Measurements from ENCODE around the gene PCGF1. TPM values are rescaled to one million over a fixed set of nuclear protein-coding genes. Genes with fewer than 3 reads are reported as not detected.
"Not testable (repeated sequence)": the region's sequence is repeated elsewhere in the genome, so short reads cannot be mapped to it uniquely, and the experiment has no call there.

The PCGF1 gene
- total and polyA plus RNA-seq, 2 experiments from 2014 or later: 24.1 to 24.8 TPM

DNA sequence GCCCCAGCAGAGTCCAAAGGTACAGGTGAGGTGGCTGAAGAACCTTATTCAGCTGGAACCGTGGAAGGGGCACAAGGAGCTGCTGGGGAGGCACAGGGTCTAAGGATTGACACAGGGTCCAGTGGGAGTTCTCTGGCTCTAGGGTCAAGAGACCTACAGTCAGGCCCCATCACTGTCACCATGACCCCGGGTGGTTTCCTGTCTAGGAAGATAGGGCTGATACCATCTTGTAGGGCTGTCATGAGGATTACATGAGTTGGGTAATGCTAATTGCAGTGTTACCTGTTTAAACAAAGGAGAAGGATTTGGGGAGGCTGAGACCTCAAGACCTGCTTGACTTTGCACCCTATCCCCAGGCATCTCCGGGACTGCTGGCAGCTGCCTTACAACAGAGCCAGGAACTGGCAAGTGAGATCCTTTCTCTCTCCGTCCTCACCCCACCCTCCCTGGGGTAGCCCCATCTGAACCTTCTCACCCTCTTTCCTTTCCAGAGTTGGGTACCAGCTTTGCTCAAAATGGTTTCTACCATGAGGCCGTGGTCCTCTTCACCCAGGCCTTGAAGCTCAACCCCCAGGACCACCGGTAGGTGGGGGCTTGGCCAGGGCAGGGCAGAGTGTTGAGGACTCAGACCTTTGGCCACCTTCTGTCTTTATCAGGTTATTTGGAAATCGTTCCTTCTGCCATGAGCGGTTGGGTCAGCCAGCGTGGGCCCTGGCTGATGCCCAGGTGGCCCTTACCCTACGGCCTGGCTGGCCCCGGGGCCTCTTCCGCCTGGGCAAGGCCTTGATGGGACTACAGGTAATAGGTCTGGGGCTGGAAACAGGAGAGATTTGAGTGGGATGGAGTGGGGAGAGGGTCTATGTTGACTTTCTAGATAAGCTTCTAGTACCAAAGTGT is 15.6 kb downstream of the PCGF1 start:
- H3K4me1 ChIP-seq (ENCODE audit: insufficient read depth): peaks cover 18% of the 10 kb centered on the region
- H2AFZ ChIP-seq: no peak overlapping the region
- H3K9me3 ChIP-seq (ENCODE audit: low read depth): no peaks in the 10 kb centered on the region
- H3K4me3 ChIP-seq: no peak overlapping the region
- in situ Hi-C loops (cut with MboI): no loop called here
- no peaks in the 10 kb centered on the region for H3K9me2 ChIP-seq (ENCODE audit: insufficient read depth)
- no peak for TF ChIP-seq EZH2 (IDR thresholded peaks at IDR 0.05; ENCODE audit: insufficient read depth, poor library complexity, severe bottlenecking)
- TF ChIP-seq EZH2phosphoT487 (IDR thresholded peaks at IDR 0.05; ENCODE audit: insufficient read depth, low read depth): no peak
- no peak overlapping the region for H3K4me2 ChIP-seq (ENCODE audit: unreplicated experiment)
- DNase-seq: no peak
- H3K36me3 ChIP-seq (ENCODE audit: low read depth): peaks cover 4% of the 10 kb centered on the region; the same call in 1 of the 2 replicates
- no peak overlapping the region for H3K9ac ChIP-seq
- H3K27ac ChIP-seq: no peak overlapping the region
- WGBS, 2 experiments (ENCODE audit: low coverage in 1 of 2, low lambda C conversion rate in 2 of 2, missing lambda C conversion rate in 2 of 2): 95 to 96% methylated on average over 12 of the region's 12 CpGs
- peaks cover 13% of the 10 kb centered on the region for H3K79me2 ChIP-seq (ENCODE audit: insufficient read depth)
- H4K20me1 ChIP-seq (ENCODE audit: insufficient read depth): no peaks in the 10 kb centered on the region
- H3K27me3 ChIP-seq (replicated peaks; ENCODE audit: insufficient read depth): no peaks in the 10 kb centered on the region
- H3F3A ChIP-seq (ENCODE audit: insufficient read depth): peaks cover 10% of the 10 kb centered on the region

GRCh38 chr2:74489906-74490305 is 17.6 kb downstream of the PCGF1 start:
- Histone ChIP-seq H3K4me3 (no peak overlapping the region), H3K27ac (no peak overlapping the region), H3K4me2 (ENCODE audit: unreplicated experiment) (no peak overlapping the region), H3F3A (ENCODE audit: insufficient read depth) (peaks cover 19% of the 10 kb centered on the region), H3K9me3 (ENCODE audit: low read depth) (no peaks in the 10 kb centered on the region), H3K4me1 (ENCODE audit: insufficient read depth) (peaks cover 18% of the 10 kb centered on the region), H3K27me3 (replicated peaks; ENCODE audit: insufficient read depth) (no peaks in the 10 kb centered on the region), H3K9ac (no peak overlapping the region), H2AFZ (no peak overlapping the region), H3K9me2 (ENCODE audit: insufficient read depth) (no peaks in the 10 kb centered on the region), H3K36me3 (ENCODE audit: low read depth) (peaks cover 4% of the 10 kb centered on the region; the same call in 1 of the 2 replicates), H4K20me1 (ENCODE audit: insufficient read depth) (no peaks in the 10 kb centered on the region), H3K79me2 (ENCODE audit: insufficient read depth) (peaks cover 33% of the 10 kb centered on the region)
- 86 to 94% methylated on average over 7 to 9 of the region's 9 CpGs for WGBS, 2 experiments (ENCODE audit: low coverage in 1 of 2, low lambda C conversion rate in 2 of 2, missing lambda C conversion rate in 2 of 2)
- TF ChIP-seq EZH2 (IDR thresholded peaks at IDR 0.05; ENCODE audit: insufficient read depth, poor library complexity, severe bottlenecking): no peak
- DNase-seq: no peak
- in situ Hi-C loops (cut with MboI): no loop called here

- Histone ChIP-seq H3K9me2 (ENCODE audit: insufficient read depth) (no peaks in the 10 kb centered on the region), H3K9me3 (ENCODE audit: low read depth) (no peaks in the 10 kb centered on the region), H3K4me2 (ENCODE audit: unreplicated experiment) (peak overlapping the region; percentile 55), H3K79me2 (ENCODE audit: insufficient read depth) (peaks cover 44% of the 10 kb centered on the region), H3K27ac (peak overlapping the region; percentile 48), H3F3A (ENCODE audit: insufficient read depth) (peaks cover 19% of the 10 kb centered on the region), H3K27me3 (replicated peaks; ENCODE audit: insufficient read depth) (no peaks in the 10 kb centered on the region), H2AFZ (no peak overlapping the region), H3K9ac (no peak overlapping the region), H3K4me3 (no peak overlapping the region), H3K36me3 (ENCODE audit: low read depth) (peaks cover 4% of the 10 kb centered on the region; the same call in 1 of the 2 replicates), H3K4me1 (ENCODE audit: insufficient read depth) (peaks cover 22% of the 10 kb centered on the region), H4K20me1 (ENCODE audit: insufficient read depth) (no peaks in the 10 kb centered on the region)
- 85 to 87% methylated on average over 9 of the region's 9 CpGs for WGBS, 2 experiments (ENCODE audit: low coverage in 1 of 2, low lambda C conversion rate in 2 of 2, missing lambda C conversion rate in 2 of 2)
- no peak for DNase-seq
- in situ Hi-C loops (cut with MboI): no loop called here
- no peak for TF ChIP-seq EZH2phosphoT487 (IDR thresholded peaks at IDR 0.05; ENCODE audit: insufficient read depth, low read depth)
- TF ChIP-seq EZH2 (IDR thresholded peaks at IDR 0.05; ENCODE audit: insufficient read depth, poor library complexity, severe bottlenecking): no peak
Observed at GRCh38 chr2:74488643-74489481, 18.6 kb downstream of the PCGF1 start.

DNA sequence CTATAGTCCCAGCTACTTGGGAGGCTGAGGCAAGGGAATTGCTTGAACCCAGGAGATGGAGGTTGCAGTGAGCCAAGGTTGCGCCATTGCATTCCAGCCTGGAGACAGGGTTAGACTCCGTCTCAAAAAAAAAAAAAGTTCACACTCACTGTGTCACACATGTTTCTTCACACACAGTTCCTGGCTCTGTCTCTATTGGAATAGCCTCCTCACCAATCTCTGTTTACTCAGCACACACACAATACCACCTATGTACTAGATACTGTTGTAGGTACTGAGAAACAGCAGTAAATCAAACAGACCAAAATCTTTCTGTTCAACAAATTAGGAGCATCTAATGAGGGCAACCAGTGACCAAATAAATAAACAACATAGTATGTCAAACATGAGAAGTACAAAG is 21.4 kb downstream of the PCGF1 start:
- Histone ChIP-seq H3K9me2 (ENCODE audit: insufficient read depth) (no peaks in the 10 kb centered on the region), H3K4me1 (ENCODE audit: insufficient read depth) (peaks cover 32% of the 10 kb centered on the region), H3K27ac (no peak overlapping the region), H3F3A (ENCODE audit: insufficient read depth) (peaks cover 19% of the 10 kb centered on the region), H3K9ac (no peak overlapping the region), H4K20me1 (ENCODE audit: insufficient read depth) (no peaks in the 10 kb centered on the region), H3K4me3 (no peak overlapping the region), H3K4me2 (ENCODE audit: unreplicated experiment) (no peak overlapping the region), H3K79me2 (ENCODE audit: insufficient read depth) (peaks cover 66% of the 10 kb centered on the region), H3K9me3 (ENCODE audit: low read depth) (no peaks in the 10 kb centered on the region), H3K27me3 (replicated peaks; ENCODE audit: insufficient read depth) (no peaks in the 10 kb centered on the region), H2AFZ (no peak overlapping the region), H3K36me3 (ENCODE audit: low read depth) (no peaks in the 10 kb centered on the region)
- TF ChIP-seq EZH2 (IDR thresholded peaks at IDR 0.05; ENCODE audit: insufficient read depth, poor library complexity, severe bottlenecking): no peak
- no peak for TF ChIP-seq EZH2phosphoT487 (IDR thresholded peaks at IDR 0.05; ENCODE audit: insufficient read depth, low read depth)
- DNase-seq: no peak
- in situ Hi-C loops (cut with MboI): no loop called here
- WGBS, 2 experiments (ENCODE audit: low coverage in 1 of 2, low lambda C conversion rate in 2 of 2, missing lambda C conversion rate in 2 of 2): 87 to 94% methylated on average over 2 of the region's 2 CpGs

- in situ Hi-C loops (cut with MboI); H3K9me3 ChIP-seq (ENCODE audit: low read depth); DNase-seq; H3K9me2 ChIP-seq (ENCODE audit: insufficient read depth); H4K20me1 ChIP-seq (ENCODE audit: insufficient read depth); H3K27ac ChIP-seq; H3K36me3 ChIP-seq (ENCODE audit: low read depth); H3K27me3 ChIP-seq (replicated peaks; ENCODE audit: insufficient read depth): not testable (repeated sequence)
- Histone ChIP-seq H3K9ac (peak overlapping the region; percentile 85), H3K4me3 (peak overlapping the region; percentile 99), H2AFZ (peak overlapping the region; percentile 96), H3K79me2 (ENCODE audit: insufficient read depth) (peaks cover 81% of the 10 kb centered on the region), H3K4me1 (ENCODE audit: insufficient read depth) (peaks cover 32% of the 10 kb centered on the region), H3F3A (ENCODE audit: insufficient read depth) (peaks cover 19% of the 10 kb centered on the region), H3K4me2 (ENCODE audit: unreplicated experiment) (peak overlapping the region; percentile 97)
- 54 to 58% methylated on average over 18 to 19 of the region's 19 CpGs for WGBS, 2 experiments (ENCODE audit: low coverage in 1 of 2, low lambda C conversion rate in 2 of 2, missing lambda C conversion rate in 2 of 2)
Observed at GRCh38 chr2:74483675-74484164, 23.8 kb downstream of the PCGF1 start.
